Body of pancreas (tissue), 4 donors: ENCODE data around the gene RINL.

ENCODE experiments used
- CTCF ChIP-seq, 7 experiments: fragments of 450-650 bp in 4 of 7; fragments of 200-600 bp in 3 of 7; sonication (generic) in 3 of 7; IDR thresholded peaks; one replicate each; pipeline ENCODE4 v1.5.1; 2016 to 2019; ENCODE audit warnings: antibody characterized with exemption in 7 of 7
- POLR2A ChIP-seq, 3 donors: fragments of 450-650 bp; IDR thresholded peaks; one replicate each; pipeline ENCODE4 v1.6.1; 2016; ENCODE audit warnings: antibody characterized with exemption in 3 of 3, mild to moderate bottlenecking in 2 of 3

GRCh38 chr19:38922482-38922881 is 44.4 kb upstream of the RINL start:
- TF ChIP-seq POLR2A (IDR thresholded peaks at IDR 0.05) (no peak), CTCF (IDR thresholded peaks at IDR 0.05) (no peak)
